ENCODE data around the gene ATN1. TPM values are rescaled to one million over a fixed set of nuclear protein-coding genes. Genes with fewer than 3 reads are reported as not detected.

ATN1 gene
- total and polyA plus RNA-seq, 2 of the 4 experiments (the other 2 are of a cell fraction), result 3.4 to 58.7 TPM

DNA sequence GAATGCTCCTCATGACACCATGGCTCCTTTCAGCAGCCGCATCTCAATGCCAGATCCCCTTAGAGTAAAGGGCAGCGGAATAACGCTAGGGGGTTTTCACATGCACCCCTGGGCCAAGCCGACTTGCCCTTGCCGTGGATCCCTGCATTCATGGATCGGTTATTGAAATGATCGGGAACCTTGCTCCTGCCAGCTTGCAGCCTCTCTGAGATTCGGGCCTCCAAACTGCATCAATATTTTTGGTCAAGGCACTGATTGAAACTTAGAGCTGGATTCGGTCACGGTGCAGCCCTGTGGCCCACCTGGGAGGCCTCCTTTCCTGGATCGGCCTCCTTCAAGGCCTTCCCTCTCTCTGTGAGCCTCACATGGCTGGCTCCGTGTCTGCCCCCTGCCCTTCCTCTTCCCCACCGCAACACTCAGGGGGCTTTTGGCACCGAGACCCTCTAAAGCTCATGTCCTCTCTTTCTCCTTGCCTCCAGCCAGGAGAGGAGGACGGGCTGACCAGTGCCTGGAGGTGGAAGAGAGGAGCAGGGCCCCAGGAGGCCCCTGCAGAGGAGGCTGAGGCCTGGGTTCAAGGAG, 25.2 kb downstream of the ATN1 start:
- H2BK120ac ChIP-seq (ENCODE audit: low read depth, low read length), result no peak overlapping the region
- ChIA-PET POLR2A (ENCODE audit: unreplicated experiment) (no interaction called here), CTCF (interaction anchor here (1.4 kb wide), 1 partner anchor 8 kb away, joined by 4 read pairs; no protein-coding TSS in a partner anchor)
- intact Hi-C loops (cut with micrococcal nuclease) (no loop called here), in situ Hi-C loops (cut with MboI; ENCODE audit: low sequenced_read_pairs) (no loop called here), dilution Hi-C loops (cut with HindIII; ENCODE audit: low sequenced_read_pairs, unreplicated experiment) (no loop called here)
- H2BK15ac ChIP-seq (ENCODE audit: low read depth, low read length), result no peak overlapping the region
- peak overlapping the region; percentile 81 for H2AK9ac ChIP-seq (replicated peaks; ENCODE audit: low read depth, low read length, poor library complexity)
- H4K5ac ChIP-seq (ENCODE audit: low read depth, low read length), result no peak overlapping the region
- H3K4ac ChIP-seq (ENCODE audit: low read depth, low read length), result no peak overlapping the region
- no peak overlapping the region for H2AK5ac ChIP-seq (ENCODE audit: low read depth, low read length)
- H3K4me2 ChIP-seq (ENCODE audit: low read depth, low read length), result no peak overlapping the region
- peak overlapping the region; percentile 87 for H2AFZ ChIP-seq (replicated peaks; ENCODE audit: low read length, poor library complexity)
- H3K9me3 ChIP-seq (ENCODE audit: control insufficient read depth, insufficient read depth, low read length), result no peaks in the 10 kb centered on the region
- no peaks in the 10 kb centered on the region for H3K27me3 ChIP-seq (ENCODE audit: control insufficient read depth, insufficient read depth, low read length)
- no peak overlapping the region for H2BK5ac ChIP-seq (ENCODE audit: low read depth, low read length, poor library complexity, severe bottlenecking)
- DNase-seq (no peak), ATAC-seq (ENCODE audit: low read depth) (no peak)
- no peak overlapping the region for H4K91ac ChIP-seq (ENCODE audit: insufficient read depth, low read depth, low read length)
- no peaks in the 10 kb centered on the region for H4K20me1 ChIP-seq (ENCODE audit: insufficient read depth, low read length)
- no peak for TF ChIP-seq CHD1 (IDR thresholded peaks at IDR 0.05; ENCODE audit: low read depth, low read length)
- TF ChIP-seq BHLHE40 (IDR thresholded peaks at IDR 0.05; ENCODE audit: low read depth, low read length), result no peak
- no peak for TF ChIP-seq CEBPB (IDR thresholded peaks at IDR 0.05; ENCODE audit: low read depth, low read length)
- TF ChIP-seq MAFK (IDR thresholded peaks at IDR 0.05; ENCODE audit: low read depth, low read length), result no peak
- TF ChIP-seq, protein P1, sequence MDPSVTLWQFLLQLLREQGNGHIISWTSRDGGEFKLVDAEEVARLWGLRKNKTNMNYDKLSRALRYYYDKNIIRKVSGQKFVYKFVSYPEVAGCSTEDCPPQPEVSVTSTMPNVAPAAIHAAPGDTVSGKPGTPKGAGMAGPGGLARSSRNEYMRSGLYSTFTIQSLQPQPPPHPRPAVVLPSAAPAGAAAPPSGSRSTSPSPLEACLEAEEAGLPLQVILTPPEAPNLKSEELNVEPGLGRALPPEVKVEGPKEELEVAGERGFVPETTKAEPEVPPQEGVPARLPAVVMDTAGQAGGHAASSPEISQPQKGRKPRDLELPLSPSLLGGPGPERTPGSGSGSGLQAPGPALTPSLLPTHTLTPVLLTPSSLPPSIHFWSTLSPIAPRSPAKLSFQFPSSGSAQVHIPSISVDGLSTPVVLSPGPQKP (IDR thresholded peaks at IDR 0.05; ENCODE audit: borderline replicate concordance, low read depth, low read length), result no peak
- no peak for TF ChIP-seq RFX5 (IDR thresholded peaks at IDR 0.05; ENCODE audit: low read depth, low read length)
- no peak for TF ChIP-seq POLR2A (IDR thresholded peaks at IDR 0.05; ENCODE audit: low read depth, low read length)
- no peak for TF ChIP-seq FOS (IDR thresholded peaks at IDR 0.05; ENCODE audit: low read depth, low read length)
- TF ChIP-seq SMC3 (IDR thresholded peaks at IDR 0.05; ENCODE audit: low read depth, low read length), result no peak
- no peak for TF ChIP-seq MAZ (IDR thresholded peaks at IDR 0.05; ENCODE audit: borderline replicate concordance, low read depth, low read length)
- no peak overlapping the region for H3K27ac ChIP-seq (ENCODE audit: insufficient read depth, low read length)
- H2BK20ac ChIP-seq (ENCODE audit: low read depth, low read length), result no peak overlapping the region
- no peak overlapping the region for H3K18ac ChIP-seq (ENCODE audit: low read depth, low read length)
- 93% methylated on average over 10 of the region's 15 CpGs; no CpG with 5 or more reads in 1 of the 2 experiments for WGBS, 2 experiments (ENCODE audit: extremely low coverage in 2 of 2, insufficient read length in 1 of 2)
- no peak overlapping the region for H3K56ac ChIP-seq (ENCODE audit: extremely low read depth, insufficient read depth, low read length)
- no peaks in the 10 kb centered on the region for H3K9me1 ChIP-seq (ENCODE audit: insufficient read depth, low read length)
- no peaks in the 10 kb centered on the region for H3K79me1 ChIP-seq (ENCODE audit: low read depth in 1 of 2, low read length in 2 of 2)
- H3K4me3 ChIP-seq (ENCODE audit: insufficient read depth, low read depth, low read length), result no peak overlapping the region
- H3K9ac ChIP-seq (ENCODE audit: low read depth, low read length), result no peak overlapping the region
- H3K23ac ChIP-seq (ENCODE audit: low read depth, low read length), result no peak overlapping the region
- H4K8ac ChIP-seq (ENCODE audit: low read depth in 2 of 2, low read length in 2 of 2), result peak overlapping the region in 1 of 2 experiments; percentile 10; a peak in 1 of 4 replicates
- BruUV-seq (replicated peaks), result no TSS peak
- no peaks in the 10 kb centered on the region for H3K36me3 ChIP-seq (ENCODE audit: control insufficient read depth, insufficient read depth, low read length)
- H3K4me1 ChIP-seq (ENCODE audit: control insufficient read depth, insufficient read depth, low read length), result 0 out of 2 replicates have a peak, but pooled peaks cover 2% of the 10 kb centered on the region
- H3K14ac ChIP-seq (replicated peaks; ENCODE audit: low read depth, low read length), result 0 out of 2 replicates have a peak overlapping the region, but pooled peaks have one; percentile 71

Measured in IMR-90 (cell line).